GM18526 (cell line): ENCODE measurements around the gene KCNH8.

Experiments used
- POLR2A ChIP-seq: IDR thresholded peaks from 3 replicates; pipeline ENCODE4 v1.6.1; 2011; ENCODE audit not compliant: insufficient read length; ENCODE audit errors: extremely low read depth

The KCNH8 gene

DNA sequence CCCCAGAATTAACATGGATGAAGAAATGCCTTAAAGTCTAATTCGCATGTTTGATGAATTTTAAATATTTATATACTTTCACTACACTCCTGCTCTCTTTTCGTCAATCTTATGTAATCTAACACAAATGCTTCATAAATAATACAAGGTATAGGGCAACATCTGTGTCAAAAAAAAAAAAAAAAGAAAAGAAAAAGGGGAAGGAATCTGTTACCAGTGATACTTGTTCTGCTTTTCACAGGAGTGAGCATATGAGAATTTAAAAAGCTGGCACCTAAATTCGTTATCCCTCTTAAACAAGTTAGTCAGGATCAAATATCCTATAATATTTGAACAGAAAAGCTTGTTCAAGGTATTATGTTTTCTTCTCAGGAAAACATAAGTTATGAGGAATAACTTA, 243.8 kb downstream of the KCNH8 start:
- no peak for TF ChIP-seq POLR2A

GRCh38 chr3:19394946-19395345, 246.6 kb downstream of the KCNH8 start:
- TF ChIP-seq POLR2A: no peak

DNA sequence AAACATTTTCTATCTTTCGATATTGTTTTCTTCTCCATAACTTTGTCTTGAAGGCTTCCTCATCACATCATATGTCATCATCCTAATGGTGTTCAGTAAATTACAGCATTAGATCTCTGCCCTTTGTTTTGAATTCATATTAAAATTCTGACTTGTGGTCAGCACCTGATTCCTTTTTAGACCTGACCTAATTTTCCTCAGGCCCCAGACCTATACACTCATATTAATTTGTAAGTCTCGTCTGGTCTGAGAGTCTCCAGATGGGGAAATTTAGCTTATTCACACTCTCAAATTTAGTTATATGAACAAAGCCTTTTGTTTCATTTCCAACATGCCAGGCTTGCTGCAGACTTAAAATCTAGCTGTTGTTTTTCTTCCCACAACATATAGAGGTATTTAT, 248.4 kb downstream of the KCNH8 start:
- no peak for TF ChIP-seq POLR2A

DNA sequence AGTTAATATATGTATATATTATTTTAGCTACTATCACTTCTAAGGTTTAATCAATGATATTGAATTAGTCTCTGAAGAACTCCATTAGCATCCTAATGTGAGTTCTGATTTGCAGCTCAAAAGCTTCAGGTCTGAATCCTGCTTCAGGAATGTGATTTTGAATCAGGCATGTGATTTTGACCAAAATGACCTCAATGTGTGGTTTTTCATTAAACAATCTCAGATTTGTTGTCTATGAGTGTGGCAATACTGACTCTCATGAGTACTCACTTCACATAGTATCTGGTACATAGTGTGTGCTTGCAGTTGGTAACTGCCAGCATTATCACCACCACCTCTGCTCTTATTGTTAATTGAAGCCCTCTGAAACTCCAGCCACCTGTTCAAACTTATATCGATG, 251.0 kb downstream of the KCNH8 start:
- TF ChIP-seq POLR2A: no peak

- TF ChIP-seq POLR2A: no peak
Measured at GRCh38 chr3:19399836-19400235, 251.5 kb downstream of the KCNH8 start.

DNA sequence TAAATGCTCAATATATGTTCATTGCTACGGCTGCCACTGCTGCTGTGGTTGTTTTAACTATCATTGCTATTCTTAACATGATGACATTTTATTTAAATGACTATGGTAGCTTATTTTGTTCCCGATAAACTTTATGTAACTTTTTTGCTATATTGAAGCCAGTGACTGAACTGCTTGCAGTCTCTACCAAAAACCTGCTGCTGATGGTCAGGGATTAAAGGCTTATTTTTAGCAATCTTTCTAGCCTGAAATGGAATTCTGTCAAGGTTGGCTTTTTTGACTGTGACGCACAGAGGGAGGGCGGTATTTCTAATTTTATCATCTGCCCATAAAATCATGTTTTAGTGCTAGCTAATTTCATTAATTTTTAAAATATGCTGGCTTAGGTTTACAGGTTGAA, 271.8 kb downstream of the KCNH8 start:
- no peak for TF ChIP-seq POLR2A

DNA sequence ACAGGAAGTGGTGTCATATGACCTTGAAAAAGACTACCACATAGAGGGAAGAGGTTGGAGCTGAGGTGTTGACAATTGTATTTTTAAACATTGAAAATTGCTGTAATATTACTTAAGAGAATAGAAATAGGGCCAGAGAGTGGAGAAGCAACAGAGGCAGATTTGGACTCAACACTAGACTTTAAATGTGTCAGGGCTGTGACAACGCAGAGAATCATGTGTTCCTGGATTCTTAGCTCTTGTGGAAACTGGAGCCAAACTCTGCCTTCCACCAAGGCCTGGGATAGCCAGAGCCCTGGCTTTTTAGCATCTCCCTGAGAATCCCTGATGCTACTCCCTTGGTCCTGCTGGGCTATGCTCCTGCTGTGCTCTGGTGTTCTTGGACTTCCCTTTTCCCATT, 277.5 kb downstream of the KCNH8 start:
- TF ChIP-seq POLR2A: no peak

- TF ChIP-seq POLR2A: no peak
Measured at GRCh38 chr3:19427422-19428149, 279.3 kb downstream of the KCNH8 start.

- no peak for TF ChIP-seq POLR2A
Measured at GRCh38 chr3:19428729-19429128, 280.4 kb downstream of the KCNH8 start.

DNA sequence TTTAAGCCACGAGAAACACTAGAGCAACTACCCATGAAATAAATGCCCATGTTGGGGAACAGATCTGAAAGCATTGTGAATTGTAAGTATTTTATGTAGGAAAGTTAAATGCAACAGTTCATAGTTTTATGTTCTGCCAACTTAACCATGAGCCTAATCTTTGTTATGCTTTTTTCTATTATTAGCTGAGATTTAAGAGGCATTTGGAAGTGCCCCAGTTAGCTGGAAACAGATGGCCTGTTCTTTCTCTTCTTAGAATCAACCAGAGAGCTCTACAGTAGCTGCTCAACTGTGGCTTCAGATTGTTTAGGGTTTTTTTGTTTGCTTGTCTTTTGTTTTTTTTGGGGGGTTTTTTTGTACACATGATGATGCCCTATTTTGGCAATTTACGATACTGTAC, 284.4 kb downstream of the KCNH8 start:
- TF ChIP-seq POLR2A: no peak

DNA sequence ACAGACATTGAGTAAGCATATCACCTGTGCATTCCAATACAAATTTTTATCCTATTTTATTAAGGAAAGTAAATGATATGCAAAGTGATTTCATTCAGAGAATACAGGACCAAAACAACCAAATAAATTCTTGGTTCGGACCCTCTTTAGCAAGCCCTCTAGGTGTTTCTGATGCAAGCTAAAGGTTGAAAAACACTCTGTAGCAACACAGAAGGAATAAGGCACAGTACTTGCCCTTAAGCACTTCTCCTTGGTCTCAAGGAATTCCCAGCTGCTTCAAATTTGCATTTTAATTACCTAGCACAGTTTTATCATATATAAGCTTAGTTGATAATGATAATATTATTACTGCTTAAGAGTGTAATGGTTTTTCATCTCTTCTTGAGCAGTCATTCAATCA, 288.4 kb downstream of the KCNH8 start:
- TF ChIP-seq POLR2A: no peak

DNA sequence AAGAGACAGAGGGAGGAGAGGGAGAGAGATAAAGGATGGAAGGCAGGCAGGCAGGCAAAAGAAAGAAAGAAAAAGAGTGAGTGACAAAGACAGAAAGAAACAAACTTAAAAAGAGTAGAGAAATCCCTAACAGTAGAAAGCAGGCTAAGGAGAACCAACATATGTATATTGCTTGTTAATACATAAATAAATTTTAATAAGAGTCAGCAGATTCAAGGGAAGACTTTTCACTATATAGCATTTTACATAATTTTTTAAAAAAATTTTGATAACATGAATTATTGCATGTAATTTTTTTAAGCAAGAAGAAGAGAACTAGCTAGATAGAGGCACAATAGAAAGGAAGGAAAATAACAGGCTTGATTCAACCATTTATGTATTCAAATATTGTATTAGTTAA, 291.6 kb downstream of the KCNH8 start:
- TF ChIP-seq POLR2A: no peak

DNA sequence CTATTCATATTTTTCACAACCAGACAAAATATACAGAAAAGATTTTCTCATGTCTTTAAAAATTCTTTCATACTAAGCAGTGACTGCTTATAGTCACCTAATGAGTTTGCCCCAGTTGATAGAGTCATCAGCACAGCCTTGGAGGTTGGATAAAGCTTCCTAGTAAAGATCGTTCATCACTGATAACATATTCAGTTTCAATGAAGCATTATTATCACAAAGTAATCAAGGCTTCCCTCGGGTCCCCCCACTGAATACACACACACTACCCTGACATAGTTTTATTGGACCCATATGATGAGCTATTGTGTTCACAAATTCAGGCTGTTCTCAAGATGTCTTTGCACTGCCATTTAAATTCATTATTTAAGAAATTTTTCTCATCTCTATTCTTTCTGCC, 297.8 kb downstream of the KCNH8 start:
- TF ChIP-seq POLR2A: no peak

- no peak for TF ChIP-seq POLR2A
Measured at GRCh38 chr3:19446687-19447086, 298.4 kb downstream of the KCNH8 start.

DNA sequence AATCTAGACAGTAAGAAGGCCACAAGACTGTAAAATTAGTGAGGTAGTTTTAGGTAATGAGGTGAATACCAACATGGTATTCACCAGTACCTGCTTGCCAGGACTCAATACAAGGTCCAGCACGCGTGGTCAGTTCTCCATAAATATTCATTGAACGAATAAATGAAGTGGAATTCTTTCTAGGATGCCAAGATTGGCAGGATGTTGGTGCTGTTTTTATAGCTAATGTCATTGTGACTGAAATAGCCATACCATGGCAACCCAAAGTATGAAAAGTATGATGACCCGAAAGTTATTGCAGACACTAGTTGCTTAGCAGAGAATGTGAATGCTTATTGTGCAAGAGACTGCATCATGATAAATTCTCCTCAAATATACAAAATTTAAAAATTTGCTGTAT, 307.2 kb downstream of the KCNH8 start:
- TF ChIP-seq POLR2A: no peak

DNA sequence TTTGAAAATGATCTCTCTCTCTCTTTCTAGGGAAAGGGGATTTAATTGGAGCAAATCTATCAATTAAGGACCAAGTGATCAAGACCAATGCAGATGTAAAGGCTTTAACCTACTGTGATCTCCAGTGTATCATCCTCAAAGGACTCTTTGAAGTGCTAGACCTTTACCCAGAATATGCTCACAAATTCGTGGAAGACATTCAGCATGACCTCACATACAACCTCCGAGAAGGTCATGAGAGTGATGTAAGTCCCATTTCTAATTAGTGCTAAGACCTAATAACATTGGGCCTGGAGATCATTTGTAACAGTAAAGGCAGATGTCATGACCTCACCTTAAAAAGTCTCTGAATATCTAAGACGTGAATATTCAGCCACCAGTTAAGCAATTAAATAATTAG, 308.4 kb downstream of the KCNH8 start:
- TF ChIP-seq POLR2A: no peak

- TF ChIP-seq POLR2A: no peak
Measured at GRCh38 chr3:19457449-19457848, 309.1 kb downstream of the KCNH8 start.

- no peak for TF ChIP-seq POLR2A
Measured at GRCh38 chr3:19467761-19468160, 319.5 kb downstream of the KCNH8 start.

GRCh38 chr3:19471138-19471537, 322.8 kb downstream of the KCNH8 start:
- TF ChIP-seq POLR2A: no peak
